Activated T-helper 9 cell treated with anti-CD3 and anti-CD28 coated beads, Interleukin-2, amount 50 U/mL, for 16 hours (primary cell): ENCODE results near the gene SH2D4B.
A peak's percentile ranks its signal among the peaks of the same experiment; 100 is the strongest.

ENCODE experiments used
- DNase-seq: peaks from one replicate; pipeline ENCODE4 v3.0.0-alpha.2; 2020; ENCODE audit warnings: low read depth

Gene SH2D4B

GRCh38 chr10:80642661-80643060 lies 105.0 kb downstream of the SH2D4B start:
- DNase-seq: no peak

- no peak for DNase-seq
Observed at GRCh38 chr10:80646366-80646765, 108.7 kb downstream of the SH2D4B start.

DNA sequence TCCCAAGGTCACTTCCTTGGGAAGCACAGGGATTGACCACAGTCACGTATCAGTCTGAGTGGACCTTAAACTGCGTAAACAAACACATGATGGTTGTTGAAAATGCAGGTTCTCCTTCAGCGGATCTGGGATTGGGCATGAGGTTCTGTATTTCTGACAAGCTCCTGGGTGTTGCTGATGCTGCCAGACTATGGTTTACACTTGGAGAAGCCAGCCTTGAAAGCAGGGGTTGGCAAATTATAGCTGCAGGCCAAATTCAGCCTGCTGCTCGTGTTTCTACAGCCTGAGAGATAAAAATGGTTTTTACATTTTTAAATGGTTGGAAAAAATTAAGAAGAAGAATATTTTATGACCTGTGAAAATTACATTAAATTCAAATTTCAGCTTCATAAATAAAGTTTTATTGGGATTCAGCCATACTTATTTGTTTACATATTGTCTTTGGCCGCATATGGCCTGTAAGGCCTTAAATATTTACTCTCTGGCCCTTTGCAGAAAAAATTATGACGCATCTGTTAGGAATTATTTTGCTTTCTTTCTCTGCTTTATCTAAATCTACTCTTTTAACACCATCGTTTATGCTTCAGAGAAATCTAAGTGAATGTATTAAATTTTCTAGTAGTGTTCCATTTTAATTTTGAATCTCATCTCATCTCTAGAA lies 109.6 kb downstream of the SH2D4B start:
- no peak for DNase-seq

GRCh38 chr10:80648106-80648505 lies 110.4 kb downstream of the SH2D4B start:
- DNase-seq: no peak

DNA sequence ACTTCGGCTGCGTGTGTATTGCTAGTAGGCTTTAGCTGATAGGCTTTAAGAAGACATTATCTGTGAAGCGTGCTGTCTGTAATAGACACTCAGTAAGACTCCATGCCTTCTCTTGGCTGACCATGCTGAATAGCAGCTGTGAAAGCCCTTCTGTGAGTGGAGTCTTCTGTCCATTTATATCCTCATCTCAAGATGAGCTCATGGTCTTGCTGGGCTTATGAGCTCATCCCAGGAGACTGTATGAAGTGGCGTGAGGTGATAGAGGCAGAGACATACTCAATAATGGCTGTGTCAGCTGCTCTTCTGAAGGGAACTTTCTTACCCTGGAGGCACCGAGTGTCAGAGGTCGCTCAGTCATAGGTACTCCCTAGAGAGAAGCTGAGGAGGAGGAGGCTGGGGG lies 111.5 kb downstream of the SH2D4B start:
- DNase-seq: no peak

- DNase-seq: no peak
Observed at GRCh38 chr10:80655898-80656297, 118.2 kb downstream of the SH2D4B start.

- no peak for DNase-seq
Observed at GRCh38 chr10:80658068-80658467, 120.4 kb downstream of the SH2D4B start.

- no peak for DNase-seq
Observed at GRCh38 chr10:80659289-80659688, 121.6 kb downstream of the SH2D4B start.

DNA sequence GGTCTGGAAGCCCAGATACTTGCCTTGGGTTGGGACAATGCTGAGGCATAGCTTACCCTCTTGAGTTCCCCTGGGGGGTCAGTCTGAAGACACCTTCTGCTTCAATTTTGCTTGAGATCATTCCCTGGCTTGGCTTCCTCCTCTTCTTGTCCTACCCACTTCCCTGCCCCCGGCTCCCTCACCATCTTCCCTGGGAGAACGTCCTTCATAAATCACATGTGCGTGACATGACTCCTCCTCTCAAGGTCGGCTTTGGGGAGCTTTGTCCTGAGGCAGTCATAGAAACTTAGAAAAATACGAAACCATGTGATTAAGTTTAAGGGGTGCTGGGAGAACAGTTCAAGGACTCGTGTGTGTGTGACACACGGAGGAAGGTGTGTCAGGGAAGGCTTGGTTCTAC lies 122.6 kb downstream of the SH2D4B start:
- no peak for DNase-seq

DNA sequence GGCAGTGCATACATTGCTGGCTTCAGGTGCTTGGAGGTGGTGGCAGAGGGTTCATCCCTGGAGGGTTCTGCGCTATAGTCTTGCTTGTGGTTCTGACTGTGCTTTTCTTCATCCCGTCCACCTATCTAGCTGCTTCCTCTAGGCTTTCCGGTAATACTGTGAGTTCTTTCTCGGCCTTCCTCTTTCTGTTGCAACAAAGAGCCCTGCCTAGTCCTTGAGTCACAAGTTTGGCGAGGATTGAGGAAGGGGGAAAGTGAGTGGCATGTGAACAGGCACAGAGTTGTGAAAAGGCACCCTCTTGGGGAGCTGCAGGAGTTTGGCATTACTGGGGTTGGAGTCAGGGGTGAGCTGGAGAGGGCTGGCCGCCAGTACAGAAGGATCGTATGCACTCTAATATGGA lies 123.0 kb downstream of the SH2D4B start:
- DNase-seq: no peak

DNA sequence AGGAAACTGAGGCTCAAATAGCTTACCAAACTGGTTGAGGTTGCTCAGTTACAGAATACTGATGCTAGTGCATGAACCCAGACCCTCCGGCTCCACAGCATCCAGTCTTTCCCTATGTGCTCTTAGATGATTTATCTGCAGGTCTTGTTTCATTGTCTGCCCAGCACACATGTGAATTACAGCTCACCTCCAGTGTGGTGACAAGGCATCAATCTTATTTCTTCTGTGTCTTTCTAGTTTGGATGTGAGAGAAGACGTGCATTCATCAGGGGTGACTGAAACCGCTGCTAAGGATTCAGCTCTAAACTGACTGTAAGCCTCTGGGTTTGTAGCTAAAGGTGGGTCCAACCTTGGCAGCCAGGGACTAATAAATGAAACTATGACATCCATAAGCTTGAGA lies 123.8 kb downstream of the SH2D4B start:
- DNase-seq: no peak

GRCh38 chr10:80662429-80663261 lies 124.9 kb downstream of the SH2D4B start:
- peak; percentile 51 for DNase-seq

DNA sequence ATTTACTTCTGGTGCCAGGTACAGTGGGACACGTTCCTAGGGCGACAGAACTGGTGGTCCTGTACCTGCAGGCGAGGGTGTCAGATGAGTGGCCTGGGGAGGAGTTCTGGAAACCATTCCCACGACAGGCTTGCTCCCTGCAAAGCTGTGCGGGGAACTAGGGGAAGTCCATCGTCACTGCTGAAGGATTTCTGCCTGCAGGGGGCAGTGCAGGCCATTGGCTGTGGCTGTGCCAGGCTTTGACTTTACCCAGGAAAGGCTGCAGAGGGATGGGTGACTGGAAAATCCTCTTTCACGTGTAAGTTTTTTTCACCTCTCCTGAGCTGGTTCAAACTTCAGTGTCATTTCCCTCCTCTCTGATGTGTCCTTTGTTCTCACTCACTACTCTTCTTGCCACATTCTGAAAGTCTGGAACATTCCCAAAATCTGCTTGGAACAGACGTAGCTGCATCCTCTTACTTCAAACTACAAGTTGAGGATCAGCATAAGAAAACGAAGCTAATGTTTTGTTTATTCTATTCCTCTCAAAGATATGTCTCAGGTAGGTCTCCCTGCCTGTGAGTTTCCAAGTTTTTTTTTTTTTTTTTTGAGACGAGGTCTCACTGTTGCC lies 126.5 kb downstream of the SH2D4B start:
- DNase-seq: peak; percentile 2

- DNase-seq: no peak
Observed at GRCh38 chr10:80669485-80669884, 131.8 kb downstream of the SH2D4B start.

DNA sequence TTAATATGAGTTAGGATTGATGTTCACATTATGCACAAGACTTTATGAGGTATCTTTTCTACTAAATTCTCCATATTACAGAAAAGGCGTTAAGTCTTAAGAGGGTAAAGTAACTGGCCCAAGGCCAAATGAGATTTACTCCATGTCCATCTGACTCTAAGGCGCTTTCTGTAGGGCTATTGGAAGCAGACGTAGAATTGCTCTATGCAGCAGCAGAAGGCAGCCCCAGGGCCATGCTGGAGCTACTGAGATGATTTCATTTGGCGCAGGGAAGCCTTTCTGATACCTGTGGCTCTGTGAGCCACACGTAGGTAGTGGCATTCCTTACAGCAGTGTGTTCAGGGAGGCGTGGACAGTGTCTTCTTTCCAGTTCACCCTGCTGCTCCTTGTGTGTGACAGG lies 133.1 kb downstream of the SH2D4B start:
- no peak for DNase-seq

DNA sequence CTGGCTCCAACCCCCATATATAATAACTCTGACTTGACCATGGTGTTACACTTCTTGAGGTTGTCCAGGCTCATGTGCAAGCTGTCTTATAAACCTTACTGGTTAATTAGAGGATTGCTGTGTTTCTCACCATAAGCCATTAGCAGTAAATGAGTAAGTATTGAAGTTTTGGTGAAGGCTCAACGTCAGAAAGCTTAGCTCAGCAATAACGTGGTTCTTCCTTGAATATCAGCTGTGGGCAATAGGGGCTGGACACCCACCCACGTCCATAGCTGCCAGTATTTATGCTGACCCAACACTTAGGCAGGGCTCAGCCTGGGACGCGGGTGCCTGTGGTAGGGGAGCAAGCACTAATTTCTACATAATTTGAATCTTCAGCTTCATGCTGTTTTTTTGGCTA lies 134.1 kb downstream of the SH2D4B start:
- DNase-seq: no peak

- DNase-seq: no peak
Observed at GRCh38 chr10:80672613-80673012, 134.9 kb downstream of the SH2D4B start.

- no peak for DNase-seq
Observed at GRCh38 chr10:80674809-80675208, 137.1 kb downstream of the SH2D4B start.

- no peak for DNase-seq
Observed at GRCh38 chr10:80681142-80681541, 143.4 kb downstream of the SH2D4B start.

DNA sequence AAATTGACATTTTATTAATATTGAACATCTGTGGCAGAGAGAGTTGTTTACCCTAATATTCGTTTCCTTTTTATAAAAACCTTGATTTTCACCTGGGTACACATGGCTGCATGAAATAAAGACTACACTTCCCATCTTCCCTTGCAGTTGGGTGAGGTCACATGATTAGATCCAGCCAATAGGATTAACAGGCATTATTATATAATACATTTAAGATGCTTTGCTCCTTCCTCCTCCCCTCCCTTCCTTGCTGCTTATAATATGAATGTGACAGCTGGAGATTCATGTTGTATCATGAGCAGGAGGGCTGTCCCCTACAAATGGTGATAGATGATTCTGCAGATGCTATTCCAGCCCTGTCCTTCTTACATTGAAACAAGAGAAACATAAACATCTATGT lies 146.6 kb downstream of the SH2D4B start:
- DNase-seq: no peak

DNA sequence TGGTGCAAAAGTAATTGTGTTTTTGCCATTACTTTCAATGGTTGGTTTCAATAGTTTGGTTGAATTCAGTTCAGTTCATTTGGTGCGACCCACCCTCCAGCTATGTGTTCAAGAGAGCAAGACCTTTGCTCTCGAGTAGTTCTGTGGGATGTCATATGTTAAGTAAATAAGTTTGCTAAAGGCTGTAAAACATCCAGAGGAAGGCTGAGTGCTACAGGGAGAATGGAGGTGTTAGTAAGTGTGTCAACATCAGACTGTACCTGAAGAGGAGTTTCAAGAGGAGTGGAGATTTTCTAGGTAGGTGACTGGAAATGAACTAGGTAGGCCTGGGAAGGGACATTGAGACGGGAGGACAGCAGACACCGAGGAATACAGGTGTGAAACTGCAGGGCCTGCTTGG lies 147.7 kb downstream of the SH2D4B start:
- DNase-seq: no peak

DNA sequence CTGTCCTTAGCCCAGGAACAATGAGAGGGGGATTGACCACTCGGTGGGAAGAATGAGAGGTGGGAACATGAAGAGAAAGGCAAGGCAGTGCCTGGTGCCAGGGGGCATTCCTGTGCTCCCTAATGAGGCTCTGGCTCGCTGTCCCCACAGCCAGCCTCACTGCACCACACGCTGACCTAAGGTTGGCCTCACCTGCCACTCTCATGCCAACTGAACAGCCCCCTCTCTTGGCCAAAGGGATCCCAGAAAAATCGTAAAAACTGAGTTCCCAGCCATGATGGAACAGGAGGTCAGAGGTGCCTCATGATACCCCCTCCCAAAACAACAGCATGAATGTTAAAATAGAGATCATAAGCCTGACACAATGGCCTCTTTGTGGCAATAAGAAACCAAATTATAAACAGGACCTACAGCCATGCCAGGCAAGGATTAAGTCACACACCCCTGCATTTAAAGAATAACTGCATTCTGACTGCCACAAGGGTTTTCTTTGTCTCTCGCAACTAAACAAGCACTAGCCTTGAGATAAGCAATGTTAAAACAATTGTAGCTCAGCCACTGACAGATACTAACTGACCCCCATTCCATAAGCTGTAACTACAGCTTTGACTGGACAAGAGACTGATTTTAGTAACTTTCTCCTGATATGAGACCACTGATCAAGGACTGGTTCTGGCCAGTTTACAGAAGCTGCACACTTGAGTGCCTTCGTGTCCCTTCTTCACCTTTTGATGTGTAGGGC lies 149.2 kb downstream of the SH2D4B start:
- DNase-seq: no peak

- DNase-seq: no peak
Observed at GRCh38 chr10:80687476-80687789, 149.7 kb downstream of the SH2D4B start.
